H9 (cell line): ENCODE results near the gene PEX10. TPM values are rescaled to one million over a fixed set of nuclear protein-coding genes. Genes with fewer than 3 reads are reported as not detected.

Source experiments
- DNase-seq: peaks from one replicate; pipeline ENCODE4 v3.0.0-alpha.2; 2017
- H2AFZ ChIP-seq: one replicate; pipeline ENCODE4 v1.6.1; 2013; ENCODE audit warnings: mild to moderate bottlenecking, low read length, control low read depth, moderate library complexity
- H2AK5ac ChIP-seq: 2 replicates; pipeline ENCODE4 v1.6.1; 2013; ENCODE audit warnings: low read length, control low read depth, mixed read lengths; ENCODE audit not compliant: insufficient read length
- H2BK120ac ChIP-seq: one replicate; pipeline ENCODE4 v1.6.1; 2013; ENCODE audit warnings: low read depth, mild to moderate bottlenecking, low read length, control low read depth, inconsistent platforms; ENCODE audit not compliant: poor library complexity, severe bottlenecking
- H2BK12ac ChIP-seq: 2 replicates; pipeline ENCODE4 v1.6.1; 2013; ENCODE audit warnings: low read length, control low read depth, mixed read lengths, low read depth; ENCODE audit not compliant: insufficient read length
- H2BK15ac ChIP-seq: 2 replicates; pipeline ENCODE4 v1.6.1; 2013; ENCODE audit warnings: low read depth, low read length, control low read depth
- H2BK20ac ChIP-seq: one replicate; pipeline ENCODE4 v1.6.1; 2013; ENCODE audit warnings: low read depth, mild to moderate bottlenecking, low read length, control low read depth, inconsistent platforms; ENCODE audit not compliant: poor library complexity, severe bottlenecking
- H2BK5ac ChIP-seq: 2 replicates; pipeline ENCODE4 v1.6.1; 2013; ENCODE audit warnings: low read length, control low read depth, mixed read lengths; ENCODE audit not compliant: insufficient read length
- H3K14ac ChIP-seq: 2 replicates; pipeline ENCODE4 v1.6.1; 2013; ENCODE audit warnings: low read length, control low read depth; ENCODE audit not compliant: insufficient read depth
- H3K18ac ChIP-seq: 2 replicates; pipeline ENCODE4 v1.6.1; 2013; ENCODE audit warnings: low read depth, mild to moderate bottlenecking, mixed read lengths, low read length, control low read depth; ENCODE audit not compliant: insufficient read length
- H3K23ac ChIP-seq: 2 replicates; pipeline ENCODE4 v1.6.1; 2013; ENCODE audit warnings: low read length, control low read depth, mixed read lengths, low read depth; ENCODE audit not compliant: insufficient read length
- H3K23me2 ChIP-seq: 2 replicates; pipeline ENCODE4 v1.6.1; 2013; ENCODE audit warnings: low read depth, mild to moderate bottlenecking, mixed read lengths, low read length, control low read depth; ENCODE audit not compliant: insufficient read length, poor library complexity, severe bottlenecking
- H3K27ac ChIP-seq: 2 replicates; pipeline ENCODE4 v1.5.1; 2013; ENCODE audit warnings: low read length, control low read depth, mixed read lengths, low read depth; ENCODE audit not compliant: insufficient read length
- H3K27me3 ChIP-seq: 2 replicates; pipeline ENCODE4 v1.6.1; 2013; ENCODE audit warnings: low read length, control low read depth, inconsistent platforms; ENCODE audit not compliant: insufficient read depth
- H3K4ac ChIP-seq: 2 replicates; pipeline ENCODE4 v1.6.1; 2013; ENCODE audit warnings: low read depth, mild to moderate bottlenecking, control low read depth, inconsistent platforms, low read length, moderate library complexity
- H3K4me1 ChIP-seq: 2 replicates; pipeline ENCODE4 v1.6.1; 2013; ENCODE audit warnings: low read length, control low read depth, inconsistent platforms; ENCODE audit not compliant: insufficient read depth
- H3K4me2 ChIP-seq: 2 replicates; pipeline ENCODE4 v1.6.1; 2013; ENCODE audit warnings: low read length, control low read depth, mixed read lengths; ENCODE audit not compliant: insufficient read length, insufficient read depth
- H3K56ac ChIP-seq: 2 replicates; pipeline ENCODE4 v1.6.1; 2013; ENCODE audit warnings: low read depth, mild to moderate bottlenecking, mixed read lengths, low read length, control low read depth; ENCODE audit not compliant: insufficient read length
- H3K79me1 ChIP-seq: 2 replicates; pipeline ENCODE4 v1.6.1; 2013; ENCODE audit warnings: low read depth, mild to moderate bottlenecking, moderate library complexity, low read length, control low read depth, inconsistent platforms; ENCODE audit not compliant: insufficient read depth, poor library complexity, severe bottlenecking
- H3K79me2 ChIP-seq: 2 replicates; pipeline ENCODE4 v1.6.1; 2013; ENCODE audit warnings: low read length, control low read depth, inconsistent platforms; ENCODE audit not compliant: insufficient read depth
- H3K9ac ChIP-seq: 2 replicates; pipeline ENCODE4 v1.6.1; 2013; ENCODE audit warnings: low read length, control low read depth, mixed read lengths; ENCODE audit not compliant: insufficient read length; ENCODE audit errors: extremely low read depth
- H3K9me3 ChIP-seq: one replicate; pipeline ENCODE4 v1.6.1; 2013; ENCODE audit warnings: low read depth, low read length, inconsistent platforms; ENCODE audit not compliant: control insufficient read depth
- H3T11ph ChIP-seq: one replicate; pipeline ENCODE4 v1.6.1; 2013; ENCODE audit warnings: mild to moderate bottlenecking, low read length, control low read depth, inconsistent platforms
- H4K20me1 ChIP-seq: one replicate; pipeline ENCODE4 v1.6.1; 2013; ENCODE audit not compliant: control insufficient read depth, insufficient read length, insufficient read depth
- H4K5ac ChIP-seq: 2 replicates; pipeline ENCODE4 v1.6.1; 2013; ENCODE audit warnings: low read depth, mild to moderate bottlenecking, mixed read lengths, low read length, control low read depth; ENCODE audit not compliant: insufficient read length
- H4K8ac ChIP-seq: replicated peaks from 2 replicates; pipeline ENCODE4 v1.6.1; 2013; ENCODE audit warnings: low read length, control low read depth, mixed read lengths, low read depth; ENCODE audit not compliant: insufficient read length
- H4K91ac ChIP-seq: 2 replicates; pipeline ENCODE4 v1.6.1; 2013; ENCODE audit warnings: low read depth, mild to moderate bottlenecking, moderate library complexity, mixed read lengths, low read length, control low read depth; ENCODE audit not compliant: insufficient read length
- H3K27ac Mint-ChIP-seq, 3 experiments: 2 replicates in 2 of 3; 3 replicates in 1 of 3; pipeline ENCODE4 v1.8.0; 2020 to 2021; ENCODE audit warnings: mixed read lengths in 3 of 3, mild to moderate bottlenecking in 1 of 3, moderate library complexity in 1 of 3
- H3K27me3 Mint-ChIP-seq: 2 replicates; pipeline ENCODE4 v1.8.0; 2021; ENCODE audit warnings: low read depth, mild to moderate bottlenecking, moderate library complexity, mixed read lengths
- H3K36me3 Mint-ChIP-seq, 3 experiments: 2 replicates in 2 of 3; 3 replicates in 1 of 3; pipeline ENCODE4 v1.8.0; 2020 to 2021; ENCODE audit warnings: low read depth in 3 of 3, mixed read lengths in 3 of 3; ENCODE audit not compliant: insufficient read depth in 1 of 3
- H3K4me1 Mint-ChIP-seq, 2 experiments: 2 replicates each; pipeline ENCODE4 v1.8.0; 2020; ENCODE audit warnings: mixed read lengths in 2 of 2
- H3K4me3 Mint-ChIP-seq, 2 experiments: 2 replicates in 1 of 2; 3 replicates in 1 of 2; pipeline ENCODE4 v1.8.0; 2020 to 2021; ENCODE audit warnings: mild to moderate bottlenecking in 2 of 2, mixed read lengths in 2 of 2, moderate library complexity in 1 of 2
- H3K9me3 Mint-ChIP-seq, 2 experiments: 2 replicates in 1 of 2; 3 replicates in 1 of 2; pipeline ENCODE4 v1.8.0; 2020; ENCODE audit warnings: mild to moderate bottlenecking in 2 of 2, mixed read lengths in 2 of 2, moderate library complexity in 1 of 2
- CTCF ChIP-seq: fragments of 200-600 bp; sonication (generic); conservative IDR thresholded peaks from 3 replicates; pipeline ENCODE4 v1.8.0; 2021; ENCODE audit warnings: antibody characterized with exemption, mild to moderate bottlenecking
- WGBS: extraction: QIAGEN DNeasy Blood & Tissue Kit; methylation state at CpG from one replicate; pipeline ENCODE4 v1.1.7; 2013; ENCODE audit warnings: missing lambda C conversion rate, low lambda C conversion rate, mixed read lengths; ENCODE audit not compliant: insufficient read length; ENCODE audit errors: extremely low coverage; 5-methylcytosine and 5-hydroxymethylcytosine counted together
- total RNA-seq: library from RNA; stranded (reverse); gene quantifications from 2 replicates; pipeline ENCODE4 v1.2.1, GENCODE V29; 2021

The PEX10 gene
- total RNA-seq, 1 experiment from 2014 or later, result 34.4 TPM

DNA sequence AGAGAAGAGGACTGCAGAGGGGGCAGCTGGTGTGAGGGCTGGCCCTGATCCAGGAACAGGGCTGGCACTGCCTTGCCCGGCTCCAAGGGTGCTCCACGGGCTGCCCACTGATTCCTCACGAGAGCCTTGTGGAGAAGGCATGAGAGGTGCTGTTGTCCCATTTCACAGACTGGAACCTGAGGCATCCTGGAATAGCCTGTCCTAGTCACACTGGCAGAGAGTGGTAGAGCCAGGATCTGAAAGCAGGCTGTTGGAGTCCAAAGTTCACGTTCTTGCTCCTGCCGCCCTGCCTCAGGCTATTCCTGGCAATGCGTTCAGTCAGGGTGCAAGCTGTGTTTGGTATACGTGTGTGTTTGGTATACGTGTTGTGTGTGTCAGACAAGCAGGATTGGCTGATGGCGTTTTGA is 18.9 kb downstream of the PEX10 start:
- Histone ChIP-seq H4K91ac (no peak overlapping the region), H3T11ph (no peak overlapping the region), H3K18ac (no peak overlapping the region), H2AK5ac (no peak overlapping the region), H2BK20ac (no peak overlapping the region), H3K9ac (no peak overlapping the region), H3K23ac (no peak overlapping the region), H3K23me2 (peaks cover 6% of the 10 kb centered on the region), H3K56ac (no peak overlapping the region), H3K4me1 (no peaks in the 10 kb centered on the region), H2AFZ (no peak overlapping the region), H2BK12ac (no peak overlapping the region), H3K27me3 (no peaks in the 10 kb centered on the region), H2BK15ac (no peak overlapping the region), H3K79me2 (peaks cover 5% of the 10 kb centered on the region; the same call in 1 of the 2 replicates), H4K5ac (no peak overlapping the region), H3K4ac (no peak overlapping the region), H3K9me3 (no peaks in the 10 kb centered on the region), H2BK5ac (no peak overlapping the region), H3K4me2 (no peak overlapping the region), H3K79me1 (peaks cover 11% of the 10 kb centered on the region), H3K14ac (no peak overlapping the region), H2BK120ac (no peak overlapping the region), H4K20me1 (peaks cover 2% of the 10 kb centered on the region), H3K27ac (no peak overlapping the region), H4K8ac (no peak overlapping the region)
- no peak overlapping the region for H3K27ac Mint-ChIP-seq
- H3K36me3 Mint-ChIP-seq, result peaks cover 7 to 51% (median 47%) of the 10 kb centered on the region in 3 experiments; a peak in 6 of 7 replicates
- no CpG with 5 or more reads among the region's 9 CpGs for WGBS
- H3K9me3 Mint-ChIP-seq, result no peaks in the 10 kb centered on the region
- peak overlapping the region; percentile 81 to 92 for H3K4me3 Mint-ChIP-seq
- DNase-seq, result no peak
- H3K27me3 Mint-ChIP-seq, result no peaks in the 10 kb centered on the region
- no peak for TF ChIP-seq CTCF
- H3K4me1 Mint-ChIP-seq, result peaks cover 9 to 20% of the 10 kb centered on the region in 2 experiments
